HG03520 (cell line): ENCODE data around the gene ATAD3B.
"Not testable (repeated sequence)": the region's sequence is repeated elsewhere in the genome, so short reads cannot be mapped to it uniquely, and the experiment has no call there.

Experiments
- ATAC-seq: cut with Tn5 transposase; IDR thresholded peaks from one replicate; pipeline ENCODE4 v1.9.1; 2021; ENCODE audit warnings: mild to moderate bottlenecking, moderate library complexity; ENCODE audit not compliant: unreplicated experiment

ATAD3B gene

GRCh38 chr1:1432951-1433803, 38.4 kb upstream of the ATAD3B start:
- no peak for ATAC-seq

GRCh38 chr1:1433804-1434130, 37.8 kb upstream of the ATAD3B start:
- no peak for ATAC-seq

- no peak for ATAC-seq
Measured at GRCh38 chr1:1434131-1434823, 37.3 kb upstream of the ATAD3B start.

GRCh38 chr1:1434824-1435105, 36.8 kb upstream of the ATAD3B start:
- no peak for ATAC-seq

- ATAC-seq, result no peak
Measured at GRCh38 chr1:1435106-1435903, 36.3 kb upstream of the ATAD3B start, which contains the start of gene VWA1. Gene VWA1, plus strand, starts transcription at chr1:1435690. Its CDS starts 59 bp downstream, at chr1:1435749.

GRCh38 chr1:1435911-1436629, 35.5 kb upstream of the ATAD3B start:
- no peak for ATAC-seq

GRCh38 chr1:1436630-1437032, 34.9 kb upstream of the ATAD3B start:
- no peak for ATAC-seq

- ATAC-seq, result no peak
Measured at GRCh38 chr1:1437033-1437903, 34.3 kb upstream of the ATAD3B start.

- no peak for ATAC-seq
Measured at GRCh38 chr1:1437904-1438376, 33.6 kb upstream of the ATAD3B start.

GRCh38 chr1:1438531-1439381, 32.8 kb upstream of the ATAD3B start:
- ATAC-seq, result no peak

- no peak for ATAC-seq
Measured at GRCh38 chr1:1439546-1440261, 31.9 kb upstream of the ATAD3B start.

- ATAC-seq, result no peak
Measured at GRCh38 chr1:1440262-1441001, 31.1 kb upstream of the ATAD3B start.

- no peak for ATAC-seq
Measured at GRCh38 chr1:1441002-1441888, 30.3 kb upstream of the ATAD3B start.

GRCh38 chr1:1442069-1442770, 29.3 kb upstream of the ATAD3B start:
- ATAC-seq, result no peak

GRCh38 chr1:1446631-1447030, 24.9 kb upstream of the ATAD3B start:
- not testable (repeated sequence) for ATAC-seq

- no peak for ATAC-seq
Measured at GRCh38 chr1:1449099-1449739, 22.3 kb upstream of the ATAD3B start, which contains the start of gene ATAD3C. Gene ATAD3C, plus strand, starts transcription at chr1:1449689. Its CDS starts 995 bp downstream, at chr1:1450684.
